ENCODE measurements around the gene DMXL1.
"Not testable (repeated sequence)": the region's sequence is repeated elsewhere in the genome, so short reads cannot be mapped to it uniquely, and the experiment has no call there.

The DMXL1 gene

DNA sequence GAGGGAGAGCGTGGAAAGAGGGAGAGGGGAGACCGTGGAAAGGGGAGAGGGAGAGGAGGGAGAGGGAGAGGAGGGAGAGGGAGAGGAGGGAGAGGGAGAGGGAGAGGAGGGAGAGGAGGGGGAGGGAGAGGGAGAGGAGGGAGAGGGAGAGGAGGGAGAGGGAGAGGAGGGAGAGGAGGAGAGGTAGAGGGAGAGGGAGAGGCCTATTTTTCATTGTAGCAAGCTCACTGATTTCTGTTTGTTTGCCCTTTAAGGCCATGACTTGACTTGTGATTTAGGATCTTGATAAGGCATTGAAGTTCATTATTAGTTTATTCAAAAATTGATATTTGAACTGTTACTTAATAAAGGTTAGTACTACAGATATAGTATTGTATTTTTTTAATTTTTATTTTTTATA lies 52.4 kb downstream of the DMXL1 start:
- DNase-seq, result no peak

DNA sequence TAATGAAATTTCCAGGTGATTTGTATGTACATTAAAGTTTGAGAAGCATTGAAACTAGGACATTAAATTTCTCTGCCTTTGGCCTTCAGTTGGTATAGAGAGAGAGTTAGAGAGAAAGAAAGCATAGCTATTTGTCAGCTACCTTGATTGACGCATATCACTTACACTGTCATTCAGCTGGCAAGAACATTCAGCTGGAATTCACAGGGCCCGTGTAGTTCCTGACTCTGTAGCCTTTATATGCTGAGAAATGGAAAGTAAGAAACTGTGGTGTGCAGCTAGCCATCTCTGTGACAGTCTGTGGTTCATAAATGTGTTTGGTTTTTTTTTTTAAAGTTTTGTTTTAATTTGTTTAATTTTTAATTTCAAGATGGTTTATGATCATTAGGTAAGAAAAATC lies 58.9 kb downstream of the DMXL1 start:
- no peak for DNase-seq

DNA sequence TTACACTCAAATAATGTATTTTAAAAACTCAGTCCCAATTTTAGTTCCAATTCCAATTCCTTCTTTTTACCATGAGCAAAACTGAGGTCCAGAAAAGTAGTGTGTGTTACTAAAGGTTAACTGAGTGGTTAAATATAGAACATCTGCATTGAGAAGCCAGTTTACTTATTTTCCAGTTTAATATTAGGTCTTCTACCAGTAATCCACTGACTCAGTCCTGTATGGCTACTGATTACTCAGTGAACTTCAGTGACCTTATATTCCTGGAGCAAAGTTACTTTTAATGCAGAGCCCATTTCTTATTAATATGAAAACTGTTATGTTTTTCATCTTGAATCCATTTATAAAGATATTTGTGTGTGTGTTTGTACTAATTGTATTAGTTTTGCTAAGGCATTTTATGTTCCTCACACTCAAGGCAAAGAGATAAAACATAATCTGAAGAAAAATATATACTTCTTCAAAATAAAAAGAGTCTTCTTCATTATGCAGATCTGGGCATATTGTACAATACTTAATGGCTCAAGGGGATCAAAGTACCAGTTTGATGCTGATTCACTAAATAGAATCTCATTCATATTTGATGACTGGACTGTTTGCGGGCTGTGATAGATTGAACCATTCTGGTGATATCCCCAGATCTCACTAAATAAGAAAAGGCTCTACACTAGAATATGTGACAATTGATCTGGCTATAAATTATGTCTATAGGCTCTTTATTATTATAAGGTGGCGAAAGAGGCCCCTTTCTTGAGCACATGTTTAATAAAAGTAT lies 60.8 kb downstream of the DMXL1 start:
- DNase-seq, result no peak

DNA sequence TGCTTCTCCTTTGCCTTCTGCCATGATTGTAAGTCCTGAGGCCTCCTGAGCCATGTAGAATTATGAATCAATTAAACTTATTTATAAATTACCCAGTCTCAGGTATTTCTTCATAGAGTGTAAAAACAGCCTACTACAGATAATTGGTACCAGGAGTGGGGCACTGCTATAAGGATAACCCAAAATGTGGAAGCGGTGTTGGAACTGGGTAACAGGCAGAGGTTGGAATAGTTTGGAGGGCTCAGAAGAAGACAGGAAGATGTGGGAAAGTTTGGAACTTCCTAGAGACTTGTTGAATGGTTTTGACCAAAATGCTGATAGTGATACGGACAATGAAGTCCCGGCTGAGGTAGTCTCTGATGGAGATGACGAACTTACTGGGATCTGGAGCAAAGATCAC lies 64.9 kb downstream of the DMXL1 start:
- DNase-seq, result not testable (repeated sequence)

- no peak for DNase-seq
Measured at GRCh38 chr5:119136666-119137318, 65.9 kb downstream of the DMXL1 start.

DNA sequence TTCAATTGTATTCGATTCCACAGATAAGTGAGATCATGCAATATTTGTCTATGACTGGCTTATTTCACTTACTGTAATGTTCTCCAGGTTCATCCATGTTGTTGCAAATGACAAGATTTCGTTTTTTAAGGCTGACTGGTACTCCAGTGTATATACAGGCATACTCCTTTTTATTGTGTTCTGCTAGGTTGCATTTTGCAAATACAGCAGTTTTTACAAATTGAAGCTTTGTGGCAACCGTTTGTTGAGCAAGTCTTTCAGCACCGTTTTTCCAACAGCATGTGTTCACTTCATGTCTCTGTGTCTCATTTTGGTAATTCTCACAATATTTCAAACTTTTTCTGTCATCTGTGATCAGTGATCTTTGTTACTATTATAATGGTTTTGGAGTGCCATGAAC lies 82.7 kb downstream of the DMXL1 start:
- no peak for DNase-seq

GRCh38 chr5:119158144-119158543 lies 87.3 kb downstream of the DMXL1 start:
- no peak for DNase-seq

DNA sequence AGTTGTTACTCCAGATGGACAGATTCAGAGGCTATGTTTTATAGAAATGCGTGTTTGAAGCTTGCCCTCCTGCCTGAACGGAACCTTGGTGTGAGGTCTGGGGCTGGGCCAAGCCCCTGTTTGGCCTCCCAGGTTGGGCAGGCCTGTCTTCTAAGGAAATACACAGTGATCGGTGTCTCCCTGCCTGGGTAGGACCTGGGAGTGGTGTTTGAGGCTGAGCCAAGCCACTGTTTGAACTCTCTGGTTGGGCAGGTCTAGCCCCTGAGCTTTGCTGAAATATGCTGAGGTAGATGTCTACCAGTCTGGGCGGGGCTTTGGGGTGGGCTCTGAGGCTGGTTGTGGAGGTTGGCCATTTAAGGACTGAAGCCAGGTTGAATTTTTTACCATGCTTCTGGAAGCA lies 90.5 kb downstream of the DMXL1 start:
- no peak for DNase-seq

DNA sequence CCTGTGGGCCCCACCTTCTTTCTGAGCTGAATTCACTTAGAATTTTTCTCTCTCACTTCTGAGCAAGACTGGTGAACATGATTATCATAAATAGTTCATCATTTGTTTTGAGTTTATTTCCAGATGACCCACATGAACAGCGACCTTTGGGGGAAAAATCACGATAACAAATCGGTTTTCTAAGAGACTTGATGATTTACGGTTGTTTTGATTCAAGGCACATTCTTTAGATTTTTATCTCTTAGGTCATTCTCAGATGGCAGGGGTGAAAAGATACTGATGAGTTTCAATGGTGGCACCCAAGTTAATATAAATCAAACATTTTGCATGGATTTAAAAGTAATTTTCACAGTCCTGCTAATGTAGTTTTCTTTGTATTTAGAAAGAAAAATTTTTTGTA lies 95.1 kb downstream of the DMXL1 start:
- DNase-seq, result no peak

DNA sequence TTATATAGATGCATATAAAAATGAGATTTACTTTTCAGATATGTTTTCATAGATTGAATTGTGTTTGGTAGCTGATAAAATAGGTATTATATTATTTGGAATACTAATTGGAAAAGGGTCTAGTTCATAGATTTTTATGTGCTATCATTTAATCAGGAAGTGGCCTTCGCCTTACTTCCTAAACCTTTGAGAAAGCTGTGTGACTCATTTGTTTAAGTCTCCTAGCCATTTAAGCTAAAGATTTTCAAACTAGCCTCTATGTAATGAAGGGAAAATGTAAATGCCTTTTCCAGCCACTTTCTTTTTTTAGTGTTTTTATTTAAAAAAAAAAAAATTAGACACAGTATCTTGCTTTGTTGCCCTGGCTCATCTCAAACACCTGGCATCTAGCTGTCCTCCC lies 97.5 kb downstream of the DMXL1 start:
- no peak for DNase-seq

DNA sequence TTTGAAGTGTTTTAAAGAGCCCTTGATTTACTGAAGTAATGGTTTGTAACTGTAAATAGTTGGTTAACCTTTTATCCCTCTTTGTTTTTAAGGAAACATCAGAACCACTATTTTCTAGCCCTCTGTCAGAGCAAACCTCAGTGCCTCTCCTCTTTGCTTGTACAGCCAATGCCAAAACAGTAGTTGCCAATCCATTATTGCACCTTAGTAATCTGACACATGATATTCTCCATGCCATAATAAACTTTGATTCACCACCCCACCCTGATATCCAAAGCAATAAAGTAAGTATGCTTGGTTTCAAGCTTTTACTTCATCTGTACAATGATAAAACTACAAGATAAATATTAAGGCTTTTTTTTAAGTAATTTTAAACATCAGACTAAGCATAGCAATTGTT lies 100.8 kb downstream of the DMXL1 start:
- DNase-seq, result no peak

DNA sequence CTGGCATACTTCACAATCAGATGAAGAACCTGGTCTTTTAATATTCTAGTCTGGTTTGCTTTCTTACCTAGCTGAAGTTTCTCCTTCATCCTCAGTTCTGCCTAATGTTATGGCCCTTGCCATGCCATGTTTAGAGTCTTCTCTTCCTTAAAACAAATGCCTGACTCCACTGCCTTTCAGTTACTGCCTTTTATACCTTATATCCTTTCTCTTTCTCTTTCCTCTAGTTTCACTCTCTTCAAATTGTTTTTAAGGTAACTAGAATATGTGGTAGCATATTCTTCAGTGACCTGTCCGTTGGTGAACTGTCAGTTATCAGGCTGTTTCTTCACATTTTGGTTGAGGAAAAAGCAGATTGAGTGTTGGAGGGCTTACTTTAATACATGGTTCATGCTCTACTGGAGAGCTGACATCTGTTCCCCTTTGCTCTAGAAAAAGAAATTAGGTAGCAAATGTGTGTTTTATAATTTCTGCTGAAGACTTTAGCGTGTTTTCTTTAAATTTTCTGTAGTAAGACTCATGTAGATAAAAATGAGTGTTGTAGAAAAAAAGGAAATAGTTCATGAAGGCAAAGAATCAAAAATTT lies 103.8 kb downstream of the DMXL1 start:
- no peak for DNase-seq

GRCh38 chr5:119176785-119177184 lies 105.9 kb downstream of the DMXL1 start:
- no peak for DNase-seq

DNA sequence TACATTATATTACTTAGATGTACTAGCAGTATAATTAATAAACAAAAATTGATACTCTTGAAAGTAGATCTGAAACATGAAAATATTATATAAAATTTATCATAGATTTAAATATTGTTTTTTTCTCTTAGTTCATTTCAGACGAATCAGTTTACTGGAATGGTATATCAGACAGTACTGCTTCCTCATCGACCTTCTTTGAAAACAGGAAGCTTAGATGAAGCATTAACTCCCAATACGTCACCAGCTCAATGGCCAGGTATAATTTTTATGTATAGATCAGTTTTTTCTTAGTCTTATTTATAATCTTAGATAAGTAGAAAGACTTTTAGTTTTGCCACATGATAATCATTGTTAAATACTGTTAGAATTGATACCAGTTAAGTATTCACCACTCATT lies 106.3 kb downstream of the DMXL1 start:
- DNase-seq, result no peak

DNA sequence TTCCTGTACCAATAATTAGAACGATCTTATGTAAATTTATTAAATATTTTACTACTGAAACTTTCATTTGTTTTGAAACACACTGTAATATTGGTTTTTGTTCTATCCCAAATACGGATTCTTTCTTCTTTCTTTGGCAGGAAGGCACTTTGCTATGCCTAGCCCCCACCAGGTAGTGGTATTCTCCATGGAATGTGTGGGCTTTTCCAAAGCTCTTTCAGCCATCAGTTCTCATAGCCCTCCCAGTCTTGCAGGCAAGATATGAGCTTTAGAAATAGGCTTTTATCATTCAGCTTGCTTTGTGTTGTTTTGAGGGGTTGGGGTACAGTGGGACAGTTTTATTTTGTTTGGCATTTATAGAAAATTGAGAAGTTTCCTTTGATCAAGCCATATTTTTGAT lies 107.5 kb downstream of the DMXL1 start:
- no peak for DNase-seq

- DNase-seq, result no peak
Measured at GRCh38 chr5:119179857-119180641, 109.2 kb downstream of the DMXL1 start.

GRCh38 chr5:119185512-119185911 lies 114.6 kb downstream of the DMXL1 start:
- not testable (repeated sequence) for DNase-seq

- DNase-seq, result no peak
Measured at GRCh38 chr5:119187776-119188529, 117.1 kb downstream of the DMXL1 start.

DNA sequence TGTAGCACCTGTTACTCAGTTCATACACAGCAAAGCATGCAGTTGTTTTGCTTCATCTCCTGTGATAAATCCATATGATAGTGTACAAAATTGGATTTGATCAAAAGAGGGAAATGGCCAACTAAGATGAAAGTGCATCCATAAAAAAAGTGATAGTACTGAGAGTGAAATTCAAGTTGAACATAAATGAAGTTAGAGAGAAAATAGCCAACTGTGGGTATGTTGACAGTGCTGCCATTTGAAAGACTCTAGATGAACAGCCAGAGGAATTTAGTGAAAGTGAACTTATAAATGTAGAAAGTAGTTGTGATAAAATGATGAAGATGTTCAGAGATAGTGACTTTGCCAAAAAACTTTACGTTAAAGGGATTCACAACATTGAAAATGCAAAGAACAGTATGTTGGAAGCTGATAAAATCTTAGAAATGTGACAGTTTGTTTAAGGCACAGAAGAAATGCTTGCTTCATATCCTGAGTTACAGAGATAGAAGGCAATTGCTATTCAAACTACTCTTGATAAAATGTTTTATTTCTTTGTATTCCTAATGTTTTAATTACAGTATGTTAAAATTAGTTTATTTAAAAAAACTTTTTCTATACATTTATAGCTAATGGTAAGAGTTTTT lies 119.7 kb downstream of the DMXL1 start:
- DNase-seq, result no peak

DNA sequence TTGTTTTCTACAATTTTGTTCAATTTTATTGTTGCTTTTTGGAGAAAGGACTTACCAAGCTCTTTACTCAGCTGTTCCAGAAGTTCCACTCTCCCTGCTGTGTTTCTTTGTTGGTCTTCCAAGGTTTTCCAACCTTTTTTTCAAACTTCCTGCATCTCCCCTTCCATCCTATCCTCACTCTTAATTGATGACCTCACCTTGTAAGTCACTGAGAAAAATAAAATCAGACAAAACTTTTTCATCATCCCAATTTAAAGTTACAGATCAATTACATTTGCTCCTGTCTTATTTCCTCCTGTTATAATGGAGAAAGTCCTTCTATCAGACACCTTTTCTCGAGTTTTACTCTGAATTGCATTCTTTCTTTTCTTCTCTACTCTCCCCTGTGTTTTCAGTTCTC lies 121.1 kb downstream of the DMXL1 start:
- DNase-seq, result no peak

GRCh38 chr5:119200795-119201194 lies 129.9 kb downstream of the DMXL1 start:
- DNase-seq, result no peak

DNA sequence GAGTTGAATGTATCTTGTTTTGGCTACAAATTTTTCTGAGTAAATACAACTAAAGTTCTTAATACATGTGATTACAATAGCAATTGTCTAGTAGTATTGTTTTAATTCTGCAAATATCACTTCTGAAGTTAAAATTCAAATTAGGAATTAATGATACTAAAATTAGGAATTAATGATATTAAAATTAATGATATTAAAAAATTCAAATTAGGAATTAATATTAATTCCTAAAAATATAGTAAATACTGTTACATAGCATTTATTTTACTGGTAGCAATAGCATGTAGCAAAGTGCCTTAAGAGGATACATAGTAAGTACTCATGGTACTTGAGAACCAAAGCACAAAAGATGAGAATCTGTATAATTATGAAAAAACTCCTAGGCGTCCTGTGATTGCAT lies 136.2 kb downstream of the DMXL1 start:
- DNase-seq, result no peak
